Ovary (tissue), 9 donors: Measurements from ENCODE around the gene OR4S2. TPM values are rescaled to one million over a fixed set of nuclear protein-coding genes. Genes with fewer than 3 reads are reported as not detected.

Source experiments
- DNase-seq, 5 donors: peaks; one replicate each; pipeline ENCODE4 v3.0.0-alpha.2; 2019 to 2020
- H3K27ac ChIP-seq, 2 donors: fragments of 200-600 bp; one replicate each; pipeline versions ENCODE4 v1.5.1 to v1.8.0; 2019 to 2022
- H3K27me3 ChIP-seq: fragments of 200-600 bp; one replicate; pipeline ENCODE4 v1.8.0; 2022
- H3K36me3 ChIP-seq: fragments of 200-600 bp; sonication (generic); one replicate; pipeline ENCODE4 v1.5.1; 2019
- H3K4me1 ChIP-seq: one replicate; pipeline ENCODE4 v1.8.1; 2013; ENCODE audit warnings: mild to moderate bottlenecking, moderate library complexity; ENCODE audit not compliant: insufficient read depth
- H3K4me3 ChIP-seq: fragments of 200-600 bp; sonication (generic); one replicate; pipeline ENCODE4 v1.5.1; 2017
- H3K9me3 ChIP-seq, 2 donors: fragments of 200-600 bp in 1 of 2; sonication (generic) in 1 of 2; one replicate each; pipeline versions ENCODE4 v1.5.1 to v1.8.1; 2013 to 2019; ENCODE audit warnings: mild to moderate bottlenecking in 1 of 2, moderate library complexity in 1 of 2
- CTCF ChIP-seq, 3 donors: fragments of 450-650 bp in 2 of 3; fragments of 200-600 bp in 1 of 3; IDR thresholded peaks; one replicate each; pipeline versions ENCODE4 v1.5.1 to v1.8.0; 2016 to 2022; ENCODE audit warnings: antibody characterized with exemption in 3 of 3, mild to moderate bottlenecking in 1 of 3
- EP300 ChIP-seq: sonication (generic); formaldehyde crosslinking; IDR thresholded peaks from one replicate; pipeline ENCODE4 v1.6.1; 2017; ENCODE audit warnings: antibody characterized with exemption
- POLR2A ChIP-seq: fragments of 450-650 bp; IDR thresholded peaks from one replicate; pipeline ENCODE4 v1.6.1; 2017; ENCODE audit warnings: antibody characterized with exemption, mild to moderate bottlenecking, moderate library complexity
- WGBS, 3 donors: extraction: QIAGEN DNeasy Blood & Tissue Kit in 1 of 3; methylation state at CpG; one replicate each; pipeline versions ENCODE4 v1.1.5 to v1.1.7; 2013 to 2017; 5-methylcytosine and 5-hydroxymethylcytosine counted together
- intact Hi-C, 4 donors: fragments of 100-400 bp; cut with DNase I; formaldehyde crosslinking; loops; one replicate each; pipeline versions ENCODE4 v1.11.0 to v1.15.1; 2022 to 2023
- polyA plus RNA-seq, 2 donors: library from polyadenylated mRNA; stranded (reverse); fragments of 200-250 nt in 1 of 2; fragments of 350-450 nt in 1 of 2; fragmentation: Illumina TruSeq in 1 of 2; extraction: RNeasy Lipid Tissue Mini Kit (QIAGEN cat#74804) in 1 of 2; gene quantifications; one replicate each; pipeline ENCODE4 v1.2.3, GENCODE V29; 2013 to 2014
- total RNA-seq, 7 donors: library from RNA; depleted of rRNA in 2 of 7; stranded (reverse); fragments of >200 nt in 2 of 7; fragmentation: NEBNext Ultra II Directional in 3 of 7; extraction: Animal tissue kit (Norgen Biotek cat#: 25700) in 3 of 7; gene quantifications; one replicate each; pipeline versions ENCODE4 v1.1.0 to v1.2.4, GENCODE V29; 2016 to 2023
- donor health status: DM: no; HTN: no; CAD: no; lungs with moderate emphysema.
- donor health status: DM: no; HTN: no; CAD: no.
- donor health status: Bipolar disorder and iron deficiency.
- donor health status: DM: yes; HTN: yes; CAD: no.
- donor health status: DM: no; HTN: no; CAD: no.
- donor health status: DM: yes; HTN: yes; CAD: no.

OR4S2 gene
- total and polyA plus RNA-seq, 9 donors: not detected

- H3K36me3 ChIP-seq: no peaks in the 10 kb centered on the region
- no peak overlapping the region for H3K4me3 ChIP-seq
- H3K9me3 ChIP-seq: no peaks in the 10 kb centered on the region
- no peaks in the 10 kb centered on the region for H3K4me1 ChIP-seq
- intact Hi-C loops: no loop called here
- no peak for DNase-seq
- H3K27me3 ChIP-seq: no peaks in the 10 kb centered on the region
- TF ChIP-seq POLR2A: no peak
- no peak for TF ChIP-seq CTCF (IDR thresholded peaks at IDR 0.05)
- TF ChIP-seq EP300: no peak
- no peak overlapping the region for H3K27ac ChIP-seq
These were observed 7.0 kb downstream of the OR4S2 start for GRCh38 chr11:55655096-55655495.

DNA sequence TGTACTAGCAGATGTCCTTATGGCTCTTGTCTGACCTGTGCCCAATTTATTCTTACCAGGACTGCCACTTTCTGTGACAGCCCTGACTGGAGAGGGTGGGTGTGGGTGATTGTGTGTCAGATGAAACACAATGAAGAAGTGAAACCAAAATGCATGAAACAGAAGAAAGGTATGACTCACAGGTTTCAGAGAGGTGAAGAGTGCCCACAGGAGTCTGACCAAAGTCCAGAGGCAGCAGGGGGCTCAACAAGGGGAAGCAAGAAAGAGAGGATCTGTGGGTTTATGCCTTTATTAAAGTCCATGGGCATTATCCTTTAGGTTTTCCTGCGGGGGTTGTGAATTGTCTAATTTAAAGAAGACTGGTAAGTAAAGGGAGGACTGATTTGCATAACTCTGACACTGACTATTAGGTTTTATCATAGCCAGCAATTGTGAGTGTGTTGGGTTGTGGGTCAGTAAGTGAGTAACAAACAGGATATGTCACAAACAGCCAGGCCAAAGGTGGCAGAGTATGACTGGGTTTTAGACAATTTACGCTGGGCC lies 10.0 kb downstream of the OR4S2 start:
- Histone ChIP-seq H3K27me3 (no peaks in the 10 kb centered on the region), H3K27ac (no peak overlapping the region), H3K36me3 (no peaks in the 10 kb centered on the region), H3K9me3 (no peaks in the 10 kb centered on the region), H3K4me1 (no peaks in the 10 kb centered on the region), H3K4me3 (no peak overlapping the region)
- DNase-seq: no peak
- 80 to 88% (median 86%) methylated on average over 2 of the region's 2 CpGs for WGBS, 3 donors
- no peak for TF ChIP-seq POLR2A
- no peak for TF ChIP-seq CTCF (IDR thresholded peaks at IDR 0.05)
- TF ChIP-seq EP300: no peak
- intact Hi-C loops: no loop called here

DNA sequence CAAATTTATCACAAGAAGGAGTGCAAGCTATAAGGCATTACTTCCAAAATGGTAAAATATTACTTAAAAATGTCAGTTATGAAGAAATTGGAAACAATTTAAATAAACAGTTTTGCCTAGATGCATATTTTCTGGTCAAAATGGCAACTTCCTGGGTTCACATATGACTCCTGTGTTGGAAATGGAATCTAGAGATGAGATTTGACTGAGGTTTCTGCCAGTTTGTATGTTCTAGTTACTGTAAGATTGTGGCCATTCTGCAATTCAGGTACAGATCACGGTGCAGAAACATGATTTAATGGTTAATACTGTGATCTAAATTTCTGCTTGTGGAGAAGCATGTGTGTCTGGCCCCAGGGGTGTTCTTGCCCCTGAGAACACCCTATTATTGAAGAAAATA lies 10.5 kb downstream of the OR4S2 start:
- TF ChIP-seq EP300 (no peak), CTCF (IDR thresholded peaks at IDR 0.05) (no peak), POLR2A (no peak)
- H3K27ac ChIP-seq: no peak overlapping the region
- 30 to 47% (median 31%) methylated on average over 1 of the region's 1 CpG for WGBS, 3 donors
- no peaks in the 10 kb centered on the region for H3K36me3 ChIP-seq
- DNase-seq: no peak
- no peak overlapping the region for H3K4me3 ChIP-seq
- intact Hi-C loops: no loop called here
- no peaks in the 10 kb centered on the region for H3K9me3 ChIP-seq
- no peaks in the 10 kb centered on the region for H3K27me3 ChIP-seq
- H3K4me1 ChIP-seq: no peaks in the 10 kb centered on the region

DNA sequence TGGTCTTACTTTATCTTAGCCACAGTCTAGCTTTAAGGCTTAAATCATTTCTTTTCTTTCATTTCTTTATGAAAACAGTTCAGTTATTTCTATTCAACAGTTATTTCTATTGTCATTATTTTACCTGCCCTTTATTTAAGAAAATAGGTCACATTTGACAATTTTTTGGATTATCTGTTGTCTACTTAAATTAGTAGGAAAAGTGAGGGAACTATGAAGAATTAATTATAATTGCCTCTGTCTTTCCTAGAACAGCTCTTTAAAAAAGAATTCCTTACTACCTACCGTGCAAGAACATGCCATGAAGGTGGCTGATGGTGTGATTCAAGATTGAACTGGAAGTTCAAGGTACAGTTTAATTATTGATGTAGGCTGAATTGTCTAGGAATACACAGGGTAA lies 13.8 kb downstream of the OR4S2 start, which contains the start of gene OR4C6:
OR4C6 (plus strand) TSS at position 301 of the 400 bp plus-strand sequence. CDS start 2,966 bp downstream, outside the sequence.
- H3K4me3 ChIP-seq: no peak within 1 kb of the TSS
- intact Hi-C loops: no loop called here
- no peaks in the 10 kb centered on the region for H3K27me3 ChIP-seq
- no peaks in the 10 kb centered on the region for H3K36me3 ChIP-seq
- H3K27ac ChIP-seq: no peak within 1 kb of the TSS
- DNase-seq: no peak
- no peaks in the 10 kb centered on the region for H3K4me1 ChIP-seq
- 61 to 72% (median 67%) methylated on average over 1 of the region's 1 CpG for WGBS, 3 donors
- TF ChIP-seq POLR2A: no peak
- TF ChIP-seq CTCF (IDR thresholded peaks at IDR 0.05): no peak
- no peak for TF ChIP-seq EP300
- H3K9me3 ChIP-seq: no peaks in the 10 kb centered on the region
